Fibroblast of peridontal ligament (primary cell): ENCODE results near the gene RABEPK.
"Not testable (repeated sequence)": the region's sequence is repeated elsewhere in the genome, so short reads cannot be mapped to it uniquely, and the experiment has no call there.

Experiments
- DNase-seq: peaks from one replicate; pipeline ENCODE4 v3.0.0-alpha.2; 2010; ENCODE audit errors: extremely low read depth

The RABEPK gene

DNA sequence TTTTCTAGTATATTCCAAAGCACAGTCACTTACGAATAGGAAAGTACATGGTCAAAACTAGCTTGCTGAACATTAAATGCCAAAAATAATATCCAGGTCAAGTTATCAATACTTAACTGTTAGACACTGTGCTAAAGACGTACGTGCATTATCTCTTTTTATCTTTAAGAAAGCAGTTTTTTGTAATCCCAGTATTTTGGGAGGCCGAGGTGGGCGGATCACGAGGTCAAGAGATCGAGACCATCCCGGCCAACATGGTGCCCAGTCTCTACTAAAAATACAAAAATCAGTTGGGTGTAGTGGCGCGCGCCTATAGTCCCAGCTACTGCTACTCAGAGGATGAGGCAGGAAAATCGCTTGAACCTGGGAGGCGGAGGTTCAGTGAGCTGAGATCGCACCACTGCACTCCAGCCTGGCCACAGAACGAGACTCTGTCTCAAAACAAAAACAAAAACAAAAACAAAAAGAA is 43.5 kb downstream of the RABEPK start:
- DNase-seq = no peak

DNA sequence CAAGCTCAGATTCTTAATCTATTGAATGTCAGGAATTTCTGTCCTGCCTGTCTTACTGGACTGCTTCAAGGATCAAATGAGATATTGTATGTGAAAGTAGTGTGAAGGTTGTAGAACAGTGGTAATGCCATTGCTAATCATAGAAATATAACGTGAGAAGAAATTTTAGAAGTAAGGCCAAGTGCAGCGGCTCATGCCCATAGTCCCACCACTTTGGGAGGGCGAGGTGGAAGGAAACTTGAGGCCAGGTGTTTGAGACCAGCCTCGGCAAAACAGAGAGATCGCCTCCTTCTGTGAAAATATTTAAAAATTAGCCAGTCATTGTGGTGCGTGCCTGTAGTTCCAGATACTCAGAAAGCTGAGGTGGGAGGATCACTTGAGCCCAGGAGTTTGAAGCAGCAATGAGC is 45.9 kb downstream of the RABEPK start:
- DNase-seq = no peak

DNA sequence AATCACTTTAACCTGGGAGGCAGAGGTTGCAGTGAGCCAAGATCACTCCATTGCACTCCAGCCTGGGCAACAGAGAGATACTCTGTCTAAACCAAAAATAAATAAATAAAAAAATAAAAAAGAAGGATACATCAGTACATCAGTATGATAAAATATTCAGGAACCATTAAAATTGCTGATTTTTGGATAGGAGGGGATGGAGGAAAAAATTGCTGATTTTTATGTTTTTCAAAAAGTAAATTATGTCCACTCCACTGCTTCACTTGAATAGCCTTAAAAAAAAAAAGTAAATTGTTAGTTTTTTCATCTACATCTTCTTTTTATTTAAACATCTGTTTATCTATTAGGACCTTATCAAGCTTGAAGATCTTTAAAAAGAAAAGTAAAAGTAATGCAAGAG is 53.9 kb downstream of the RABEPK start:
- no peak for DNase-seq

DNA sequence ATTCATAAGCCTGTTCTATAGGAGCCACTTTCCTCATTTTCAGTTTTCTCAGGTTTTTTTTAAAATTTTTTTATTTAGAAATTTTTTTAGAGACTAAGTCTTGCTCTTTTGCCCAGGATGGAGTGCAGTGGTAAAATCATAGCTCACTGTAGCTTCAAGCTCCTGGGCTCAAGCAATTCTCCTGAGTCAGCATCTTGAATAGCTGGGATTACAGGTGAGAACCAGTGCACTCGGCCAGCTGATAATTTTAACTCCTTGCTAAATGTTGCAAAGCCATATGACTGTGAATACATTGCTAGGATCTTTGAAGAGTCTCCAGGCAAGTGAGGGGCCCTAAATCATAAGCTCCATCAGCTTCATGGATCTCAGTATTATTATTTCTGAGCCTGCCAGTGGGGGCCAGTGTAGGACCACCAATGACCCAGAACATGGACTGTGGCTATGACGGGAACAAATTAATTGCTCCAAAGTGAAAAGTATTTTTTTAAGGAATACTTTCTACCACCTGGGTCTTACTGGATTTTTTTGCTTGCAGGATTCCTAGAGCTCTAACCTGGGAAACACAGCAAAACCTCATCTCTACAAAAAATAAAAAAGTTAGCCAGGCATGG is 55.5 kb downstream of the RABEPK start:
- no peak for DNase-seq

DNA sequence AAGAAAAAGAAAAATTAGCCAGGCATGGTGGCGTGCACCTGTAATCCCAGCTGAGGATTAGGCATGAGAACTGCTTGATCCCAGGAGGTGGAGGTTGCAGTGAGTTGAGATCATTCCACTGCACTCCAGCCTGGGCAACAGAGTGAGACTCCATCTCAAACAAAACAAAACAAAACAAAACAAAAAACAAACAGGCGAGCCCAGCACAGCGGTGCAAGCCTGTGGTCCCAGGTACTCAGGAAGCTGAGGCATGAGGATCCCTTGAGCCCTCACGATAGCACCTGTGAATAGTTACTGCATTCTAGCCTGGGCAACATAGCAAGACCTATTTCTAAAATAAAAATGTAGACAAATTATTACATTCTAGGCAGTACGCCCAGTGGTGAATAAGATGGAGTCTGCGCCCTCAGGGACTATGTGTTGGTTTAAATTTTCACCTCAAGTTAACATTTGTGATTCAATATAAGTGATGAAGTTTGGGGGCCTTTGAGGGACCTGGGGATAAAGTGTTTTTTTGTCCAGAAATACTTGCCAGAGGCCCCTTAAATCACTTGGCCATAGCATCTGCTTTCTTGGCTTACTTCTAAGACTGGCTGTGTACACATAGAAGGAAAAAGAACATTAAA is 57.9 kb downstream of the RABEPK start:
- DNase-seq = peak; percentile 43

DNA sequence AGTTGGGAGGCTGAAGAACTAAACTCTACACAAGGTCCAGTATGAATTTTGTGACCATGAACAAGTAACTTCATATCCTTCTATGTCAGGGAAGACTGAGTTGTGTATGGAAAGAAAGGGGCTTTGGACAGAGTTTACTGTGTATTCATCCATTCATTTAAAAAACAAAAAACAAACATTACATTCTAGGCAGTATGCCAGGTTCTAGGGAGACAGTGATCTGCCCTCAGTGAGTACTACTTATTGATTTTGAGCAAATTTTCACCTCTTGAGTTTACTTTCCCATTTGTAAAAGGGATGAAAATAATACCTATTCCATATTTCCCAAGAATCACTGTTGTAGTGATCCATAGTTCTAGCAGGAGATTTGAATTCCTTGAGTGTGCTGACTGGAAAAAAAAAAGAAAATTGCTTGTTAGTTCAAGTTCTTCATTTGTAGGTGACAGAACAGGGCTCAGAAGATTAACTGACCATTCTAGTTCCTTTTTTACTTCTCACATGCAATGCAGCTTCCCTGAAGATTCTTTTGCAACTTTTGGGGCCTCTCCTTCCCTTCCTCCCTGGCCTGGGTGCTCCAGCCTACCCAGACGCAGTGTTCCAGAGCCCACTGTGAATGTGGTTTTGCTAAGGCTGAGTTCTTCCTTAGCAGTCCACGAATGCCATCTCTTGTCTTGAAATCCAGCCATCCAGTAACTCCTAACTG is 58.6 kb downstream of the RABEPK start:
- no peak for DNase-seq

DNA sequence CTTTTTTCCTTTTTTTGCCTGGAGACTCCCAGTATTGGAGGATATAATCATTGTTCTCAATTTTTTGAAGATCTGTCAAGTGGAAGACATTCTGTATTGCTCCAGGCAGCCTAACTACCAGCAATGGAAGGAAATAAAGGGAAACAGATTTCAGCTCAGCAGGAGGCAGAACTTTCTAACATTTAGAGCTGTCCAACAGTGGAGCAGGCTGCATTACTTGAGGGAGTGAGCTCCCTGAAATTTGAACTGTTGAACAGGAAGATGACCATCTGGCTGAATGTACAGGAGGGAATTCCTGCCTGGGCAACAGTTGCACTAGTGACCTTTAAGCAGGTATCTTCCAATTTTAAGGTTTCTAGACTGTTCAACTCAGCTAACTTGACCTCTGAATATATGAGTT is 60.2 kb downstream of the RABEPK start:
- DNase-seq = peak; percentile 64

DNA sequence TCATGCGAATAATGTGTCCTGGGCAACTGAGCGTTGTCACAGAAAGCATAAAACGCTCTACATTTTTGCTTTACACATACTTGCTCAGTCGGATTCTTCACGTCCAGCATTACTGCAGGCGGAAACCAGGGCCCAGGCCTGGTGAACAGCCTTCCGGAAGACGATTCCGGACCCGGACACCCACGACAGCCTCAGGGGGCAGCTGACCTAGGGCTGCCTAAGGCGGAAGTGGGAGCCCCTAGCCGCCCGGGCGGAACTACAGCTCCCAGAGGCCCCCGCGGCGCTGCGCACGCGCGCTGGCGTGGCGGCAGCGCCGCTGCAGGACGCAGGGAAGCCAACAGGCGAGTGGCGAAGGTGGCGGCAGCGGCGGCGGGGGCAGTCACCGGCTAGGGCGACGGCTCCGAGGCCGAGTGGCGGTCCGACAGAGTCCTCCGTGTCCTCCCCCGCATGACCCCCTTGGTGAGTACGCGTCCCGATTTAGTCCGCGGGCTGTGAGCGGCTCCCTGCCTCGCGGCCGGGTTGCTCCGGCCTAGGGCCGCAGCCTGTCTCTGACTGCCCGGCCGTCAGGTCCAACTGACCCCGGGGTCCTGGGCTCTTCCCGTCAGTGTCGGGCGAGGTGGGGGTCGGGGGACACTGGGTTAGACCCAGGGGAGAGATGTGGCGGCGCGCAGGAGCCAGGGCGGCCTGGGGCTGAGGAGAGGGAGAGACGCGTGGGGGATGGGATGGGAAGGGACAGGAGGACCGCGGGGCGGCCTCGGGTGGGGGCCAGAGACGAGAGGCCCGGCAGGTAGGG is 61.4 kb downstream of the RABEPK start, which contains the start of gene GAPVD1:
Gene GAPVD1 (plus strand): TSS at position 326 of the 793 bp plus-strand sequence. CDS start 37,096 bp downstream, outside the sequence.
- DNase-seq = peak; percentile 80

DNA sequence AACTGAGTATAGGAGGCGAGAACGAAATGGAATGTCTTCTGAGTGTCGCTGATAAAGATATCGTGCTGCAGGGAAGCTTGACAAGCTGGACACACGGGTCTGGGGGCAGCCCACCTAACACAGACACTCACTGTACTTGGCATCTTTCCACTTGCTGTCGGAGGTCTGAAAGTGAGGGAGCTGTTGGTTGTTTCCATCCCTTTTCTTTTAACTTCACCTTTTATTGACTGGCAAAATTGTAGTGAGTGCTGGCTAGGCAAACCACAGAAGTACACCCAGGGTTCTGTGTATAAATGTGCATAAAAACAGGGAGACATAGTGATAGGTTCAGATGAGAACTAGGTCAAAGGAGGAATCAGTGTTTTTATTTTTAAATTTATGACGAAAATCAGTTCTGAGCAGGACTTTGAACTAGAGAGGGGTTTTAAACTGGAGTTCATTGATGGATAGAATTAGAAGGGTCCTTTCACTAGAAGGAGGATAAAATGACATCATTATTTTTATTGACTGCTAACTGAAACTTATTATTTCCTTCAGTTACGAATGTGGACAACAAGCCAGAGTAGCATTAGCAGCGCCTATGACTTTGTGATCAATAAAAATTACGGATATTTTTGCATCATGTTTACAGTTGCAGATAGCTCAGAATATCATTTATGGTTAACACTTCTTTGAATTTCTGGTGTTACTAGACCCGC is 62.1 kb downstream of the RABEPK start:
- DNase-seq = peak; percentile 19

DNA sequence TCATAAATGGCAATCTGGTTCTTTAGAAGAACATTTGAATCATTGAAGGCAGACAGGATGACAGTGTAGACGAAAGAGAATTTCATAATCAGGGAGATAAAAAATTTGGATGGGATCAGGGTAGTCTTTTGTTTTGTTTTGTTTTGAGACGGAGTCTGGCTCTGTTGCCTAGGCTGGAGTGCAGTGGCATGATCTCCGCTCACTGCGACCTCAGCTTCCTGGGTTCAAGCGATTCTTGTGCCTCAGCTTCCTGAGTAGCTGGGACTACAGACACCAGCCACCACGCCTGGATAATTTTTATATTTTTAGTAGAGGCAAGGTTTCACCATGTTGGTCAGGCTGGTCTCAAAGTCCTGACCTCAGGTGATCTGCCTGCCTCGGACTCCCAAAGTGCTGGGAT is 63.7 kb downstream of the RABEPK start:
- not testable (repeated sequence) for DNase-seq

DNA sequence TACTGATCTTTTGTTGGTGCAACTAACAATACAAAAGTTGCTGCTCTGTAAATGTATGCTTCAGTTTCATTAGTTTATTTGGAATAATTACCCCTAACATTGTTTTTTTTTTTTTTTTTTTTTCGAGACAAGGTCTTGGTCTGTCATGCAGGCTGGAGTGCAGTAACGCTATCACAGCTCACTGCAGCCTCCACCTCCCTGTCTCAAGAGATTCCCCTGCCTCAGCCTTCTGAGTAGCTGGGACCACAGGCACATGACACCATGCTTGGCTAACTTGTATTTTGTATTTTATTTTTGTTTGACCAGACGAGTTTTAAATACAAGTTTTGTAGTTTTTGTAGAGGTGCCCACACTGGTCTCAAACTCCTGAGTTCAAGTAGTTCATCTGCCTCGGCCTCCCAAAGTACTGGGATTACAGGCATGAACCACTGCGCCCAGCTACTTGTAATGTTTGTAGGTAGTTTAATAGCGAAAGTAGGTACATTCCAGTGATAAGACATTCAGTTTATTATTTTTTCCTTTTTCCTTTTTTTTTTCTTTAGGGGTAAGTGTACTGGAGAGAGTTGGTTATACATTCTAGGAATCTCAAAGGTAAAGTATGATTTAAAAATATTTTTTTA is 68.2 kb downstream of the RABEPK start:
- no peak for DNase-seq

DNA sequence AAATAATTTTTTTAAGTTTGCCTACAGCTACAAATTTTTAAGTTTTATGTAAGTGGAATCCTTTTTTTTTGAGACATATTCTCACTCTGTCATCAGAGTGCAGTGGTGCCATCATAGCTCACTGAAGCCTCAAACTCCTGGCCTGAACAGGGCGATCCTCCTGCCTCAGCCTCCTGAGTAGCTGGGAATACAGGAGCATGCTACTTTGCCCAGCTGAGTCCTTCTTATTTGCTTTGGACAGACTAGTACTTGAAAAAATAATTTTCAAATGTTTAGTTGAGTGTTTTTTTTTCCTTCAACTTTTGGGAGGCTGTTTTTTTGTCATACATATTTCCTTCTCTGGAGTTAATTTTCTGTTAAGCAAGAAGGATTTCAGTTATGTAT is 68.7 kb downstream of the RABEPK start:
- no peak for DNase-seq

DNA sequence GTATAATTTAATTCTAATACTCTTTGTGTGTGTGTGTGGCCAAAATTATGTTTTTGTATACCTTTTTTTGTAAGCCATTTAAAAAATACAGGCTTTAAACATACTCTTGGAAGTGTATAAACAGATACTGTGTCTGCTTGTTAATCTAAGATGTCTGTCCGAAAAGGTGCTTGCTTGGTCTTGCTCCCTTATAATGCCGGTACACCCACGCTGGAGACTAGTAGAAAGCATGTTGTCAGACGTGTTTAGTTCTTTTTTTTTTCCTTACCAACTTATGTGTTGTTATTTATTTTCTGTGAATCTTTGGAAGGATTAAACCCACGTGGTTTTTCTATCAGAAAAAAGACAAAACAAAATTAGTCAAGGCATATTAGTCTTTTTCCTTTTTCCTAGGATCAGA is 70.7 kb downstream of the RABEPK start:
- DNase-seq = no peak

DNA sequence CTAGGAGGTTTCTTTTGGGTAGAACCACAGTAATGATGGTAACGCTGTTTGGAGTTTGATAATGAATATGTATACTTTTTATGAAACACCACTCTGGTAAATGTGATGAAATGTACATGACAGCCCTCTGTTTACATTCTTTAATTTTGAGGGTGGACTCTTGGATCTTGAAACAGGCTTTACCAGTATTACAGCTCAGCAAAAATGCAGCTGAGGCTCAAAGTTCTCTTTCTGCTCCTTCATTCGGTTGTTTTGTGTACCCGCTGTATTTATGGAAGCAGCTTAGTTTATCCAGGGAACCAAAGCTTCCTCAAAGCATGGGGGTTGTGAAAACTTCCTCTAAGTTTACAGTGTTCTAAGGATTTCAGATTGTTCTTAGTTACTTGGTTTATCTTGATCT is 72.4 kb downstream of the RABEPK start:
- peak; percentile 83 for DNase-seq

DNA sequence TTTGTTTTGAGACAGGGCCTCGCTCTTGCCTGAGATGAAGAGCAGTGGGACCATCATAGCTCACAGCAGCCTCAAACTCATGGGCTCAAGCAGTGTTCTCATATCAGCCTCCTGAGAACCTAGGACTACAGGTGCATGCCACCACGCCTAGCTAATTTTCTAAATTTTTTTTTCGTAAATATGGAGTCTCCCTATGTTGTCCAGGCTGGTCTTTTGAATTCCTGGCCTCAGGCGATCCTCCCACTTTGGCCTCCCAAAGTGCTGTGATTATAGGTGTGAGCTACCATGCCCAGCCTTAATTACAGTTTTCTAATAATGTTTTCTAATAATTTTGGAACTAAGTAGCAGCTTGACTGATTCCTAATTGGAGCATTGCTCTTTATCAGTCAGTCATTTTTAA is 76.4 kb downstream of the RABEPK start:
- DNase-seq = no peak

DNA sequence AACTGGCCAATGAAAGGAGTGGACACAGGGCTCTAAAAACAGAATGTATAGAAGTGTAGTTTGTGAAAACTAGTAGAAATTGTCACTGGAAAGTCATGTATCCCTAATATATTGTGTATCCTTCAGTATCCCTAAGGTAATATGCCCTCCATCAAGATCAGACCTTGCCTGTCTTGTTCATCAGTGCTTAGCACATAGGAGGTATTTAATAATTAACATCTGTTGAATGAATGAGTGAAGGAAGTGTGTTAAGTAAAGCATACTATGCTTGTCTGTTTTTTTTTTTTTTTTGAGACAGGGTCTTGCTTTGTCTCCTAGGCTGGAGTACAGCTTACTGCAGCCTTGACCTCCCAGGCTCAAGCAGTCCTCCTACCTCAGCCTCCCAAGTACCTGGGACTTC is 77.1 kb downstream of the RABEPK start:
- no peak for DNase-seq

DNA sequence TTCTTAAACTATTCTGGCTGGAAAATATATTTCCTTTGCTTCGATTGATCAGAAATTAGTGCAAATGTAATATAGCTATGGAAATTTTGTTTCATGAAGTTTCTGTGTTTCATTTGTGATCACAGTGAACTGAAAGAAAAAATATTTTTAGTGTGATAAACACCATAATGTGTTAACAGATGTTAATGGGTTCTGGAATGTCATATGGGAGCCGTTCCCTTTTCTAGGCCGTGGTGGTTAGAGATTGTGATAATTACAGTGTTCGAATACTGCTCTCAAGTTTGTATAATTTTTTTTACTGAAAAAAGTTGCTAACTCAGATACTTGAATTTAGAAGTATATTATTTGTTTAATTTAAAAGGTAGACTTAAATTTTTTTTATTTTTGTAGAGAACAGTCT is 80.6 kb downstream of the RABEPK start:
- no peak for DNase-seq
